Measurements from ENCODE around the gene KAZN.

The KAZN gene

DNA sequence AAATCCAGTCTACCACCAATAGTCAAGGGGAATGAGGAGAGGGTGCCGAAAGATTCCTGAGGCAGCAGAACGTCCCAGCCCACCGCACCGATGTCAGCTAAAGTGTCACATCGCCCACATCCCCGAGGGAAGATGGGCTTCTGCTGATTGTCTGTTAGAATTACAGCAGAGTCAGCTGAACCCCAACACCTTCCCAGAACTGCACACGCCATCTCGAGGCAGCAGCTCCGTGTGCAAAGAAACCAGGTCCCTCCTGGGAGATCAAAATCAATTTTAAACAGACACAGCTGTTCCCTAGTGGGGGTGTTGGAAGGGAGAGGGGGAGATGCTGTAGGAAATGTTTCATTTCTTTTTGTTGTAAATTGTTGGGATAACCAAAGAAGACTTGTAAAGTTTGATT lies 12.8 kb upstream of the KAZN start:
- no peak for DNase-seq (ENCODE audit: low read depth in 3 of 3, low spot score in 1 of 3)

GRCh38 chr1:14590411-14591180 lies 7.9 kb upstream of the KAZN start:
- no peak for DNase-seq (ENCODE audit: low read depth in 3 of 3, low spot score in 1 of 3)

DNA sequence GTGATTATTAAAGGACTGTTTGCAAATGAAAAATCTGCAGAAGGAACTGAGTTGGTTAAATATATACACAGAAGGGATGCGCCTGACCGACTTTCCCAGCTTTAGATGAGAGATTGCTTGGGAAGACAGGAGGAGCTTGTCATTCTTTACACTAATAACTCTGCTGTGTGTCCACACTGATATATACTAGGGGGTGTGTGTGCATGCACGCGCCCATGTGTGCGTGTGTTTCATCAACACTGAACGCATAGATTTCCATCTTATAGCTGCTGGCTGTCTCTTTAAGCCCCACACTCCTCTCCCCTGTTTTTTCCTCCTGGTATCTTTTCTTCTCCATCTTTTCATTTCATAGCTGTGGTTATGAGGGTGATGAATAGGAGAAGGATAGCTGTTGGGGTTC lies 6.9 kb upstream of the KAZN start:
- DNase-seq (ENCODE audit: low read depth in 3 of 3, low spot score in 1 of 3): no peak

- DNase-seq (ENCODE audit: low read depth in 3 of 3, low spot score in 1 of 3): no peak
Measured at GRCh38 chr1:14592004-14592631, 6.4 kb upstream of the KAZN start.

GRCh38 chr1:14593302-14593701 lies 5.2 kb upstream of the KAZN start:
- DNase-seq (ENCODE audit: low read depth in 3 of 3, low spot score in 1 of 3): no peak

DNA sequence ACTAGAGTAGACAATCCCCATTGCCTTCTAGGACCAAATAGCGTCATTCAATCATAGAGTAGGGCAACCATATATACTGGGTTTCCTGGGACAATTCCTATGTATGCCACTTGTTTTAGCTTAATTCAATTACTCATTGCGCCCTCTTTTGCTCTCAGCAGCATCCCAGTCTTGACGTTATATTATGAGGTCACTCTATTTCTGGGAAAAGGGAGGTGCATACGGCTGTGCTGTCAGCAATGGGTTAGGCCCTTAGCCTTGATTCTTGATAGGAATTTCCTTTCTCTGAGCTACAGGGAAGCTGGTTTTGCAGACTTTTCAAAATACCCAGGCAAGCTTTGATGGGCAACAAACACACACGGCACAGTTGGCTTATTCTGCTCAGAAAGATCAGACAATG lies 4.4 kb upstream of the KAZN start:
- DNase-seq (ENCODE audit: low read depth in 3 of 3, low spot score in 1 of 3): no peak

- DNase-seq (ENCODE audit: low read depth in 3 of 3, low spot score in 1 of 3): no peak
Measured at GRCh38 chr1:14596591-14596990, 1.9 kb upstream of the KAZN start.

DNA sequence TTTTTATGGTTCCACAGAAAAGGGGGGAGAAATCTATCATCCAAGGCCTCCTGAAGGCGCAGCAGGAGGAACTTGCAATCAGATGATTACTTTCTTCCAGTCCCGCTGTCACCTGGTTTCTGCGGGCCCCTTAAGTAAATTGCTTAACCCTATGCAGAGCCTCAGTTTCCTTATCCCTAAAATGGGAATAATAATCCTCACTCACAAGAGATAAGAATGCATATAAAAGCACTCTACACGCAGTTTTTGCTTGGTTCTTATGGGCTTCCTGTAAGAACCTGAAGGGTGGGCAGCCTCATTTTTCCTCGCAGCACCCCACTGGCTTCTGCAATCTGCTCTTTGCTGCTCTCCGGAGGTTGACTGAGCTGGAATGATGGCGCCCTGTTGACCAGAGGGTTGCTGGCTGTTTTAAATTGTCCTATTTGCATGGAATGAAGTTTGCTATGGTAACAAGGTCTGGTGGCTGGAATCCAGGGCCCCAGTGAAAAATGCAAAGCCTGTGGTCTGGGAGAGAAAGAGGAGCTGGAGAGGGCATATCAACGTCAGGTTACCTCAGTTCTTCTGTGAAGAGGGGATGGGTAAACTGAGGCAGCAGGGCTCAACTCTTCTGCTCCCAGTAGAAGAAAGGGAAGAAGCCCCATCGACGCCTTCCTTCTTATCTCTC lies 1.0 kb upstream of the KAZN start:
- no peak for DNase-seq (ENCODE audit: low read depth in 3 of 3, low spot score in 1 of 3)

GRCh38 chr1:14598007-14598497 lies 433 bp upstream of the KAZN start:
- DNase-seq (ENCODE audit: low read depth in 3 of 3, low spot score in 1 of 3): no peak

GRCh38 chr1:14599183-14599791 lies 802 bp downstream of the KAZN start:
- DNase-seq (ENCODE audit: low read depth in 3 of 3, low spot score in 1 of 3): no peak

DNA sequence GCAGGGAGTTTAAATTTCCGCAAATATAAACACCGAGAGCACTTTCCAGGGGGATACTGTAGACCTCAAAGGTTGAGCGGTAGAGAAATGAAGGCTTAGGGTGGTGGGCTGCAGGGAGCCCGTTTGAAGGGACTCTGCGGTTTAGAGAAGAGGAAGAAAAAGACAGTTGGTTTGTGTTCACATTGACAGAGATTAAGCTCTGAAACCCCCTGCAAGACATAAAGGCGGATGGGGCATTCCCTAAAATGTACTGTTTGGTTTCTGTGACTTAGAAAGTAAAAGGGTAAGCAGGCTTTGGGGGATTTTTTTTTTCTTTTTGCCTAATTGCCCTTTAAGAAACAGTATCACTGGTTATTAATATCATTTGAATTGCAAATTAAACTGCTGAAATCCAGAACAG lies 1.3 kb downstream of the KAZN start:
- no peak for DNase-seq (ENCODE audit: low read depth in 3 of 3, low spot score in 1 of 3)

- no peak for DNase-seq (ENCODE audit: low read depth in 3 of 3, low spot score in 1 of 3)
Measured at GRCh38 chr1:14600405-14601112, 2.1 kb downstream of the KAZN start.

GRCh38 chr1:14602136-14602535 lies 3.7 kb downstream of the KAZN start:
- no peak for DNase-seq (ENCODE audit: low read depth in 3 of 3, low spot score in 1 of 3)

GRCh38 chr1:14603645-14604044 lies 5.2 kb downstream of the KAZN start:
- no peak for DNase-seq (ENCODE audit: low read depth in 3 of 3, low spot score in 1 of 3)

GRCh38 chr1:14604414-14604813 lies 5.9 kb downstream of the KAZN start:
- no peak for DNase-seq (ENCODE audit: low read depth in 3 of 3, low spot score in 1 of 3)

GRCh38 chr1:14605945-14606344 lies 7.5 kb downstream of the KAZN start:
- DNase-seq (ENCODE audit: low read depth in 3 of 3, low spot score in 1 of 3): no peak

- DNase-seq (ENCODE audit: low read depth in 3 of 3, low spot score in 1 of 3): no peak
Measured at GRCh38 chr1:14606632-14607031, 8.1 kb downstream of the KAZN start.

DNA sequence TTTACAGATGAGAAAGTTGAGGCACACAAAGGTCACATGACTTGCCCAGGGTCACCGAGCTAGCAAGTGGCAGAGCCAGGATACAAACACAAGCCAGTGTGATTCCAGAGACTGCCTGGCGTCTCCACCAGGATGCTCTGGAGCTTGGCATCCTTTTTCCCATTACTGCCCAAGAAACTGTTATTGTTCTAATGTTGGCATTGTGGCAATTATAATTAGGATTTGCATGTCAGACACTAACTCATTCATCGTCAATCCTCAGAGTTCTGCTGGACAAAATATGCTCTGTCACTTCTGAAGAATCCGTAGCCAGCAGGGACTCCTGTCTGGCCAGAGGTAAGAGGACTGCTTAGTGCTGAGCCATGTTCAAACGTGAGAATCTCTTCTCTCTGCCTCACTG lies 8.8 kb downstream of the KAZN start:
- DNase-seq (ENCODE audit: low read depth in 3 of 3, low spot score in 1 of 3): no peak

GRCh38 chr1:14608308-14608707 lies 9.8 kb downstream of the KAZN start:
- no peak for DNase-seq (ENCODE audit: low read depth in 3 of 3, low spot score in 1 of 3)

DNA sequence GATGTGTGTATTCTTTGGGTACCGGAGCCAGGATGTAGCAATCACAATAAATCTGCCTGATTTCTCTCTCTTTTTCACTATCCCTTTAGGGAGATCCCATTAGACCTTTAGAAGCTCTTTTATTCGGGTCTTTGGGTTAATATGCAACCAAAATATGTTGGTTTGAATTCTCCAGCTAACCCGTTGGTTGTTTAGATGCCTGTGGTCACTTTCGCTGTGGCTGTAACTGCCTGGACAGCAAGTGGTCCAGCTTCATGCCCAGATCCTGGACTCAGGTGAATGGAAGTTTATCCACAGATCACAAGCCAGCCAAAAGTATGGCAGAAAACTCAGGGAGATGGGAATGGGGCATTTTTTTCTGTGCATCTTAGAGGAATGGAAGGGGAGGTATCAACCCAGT lies 12.3 kb downstream of the KAZN start:
- DNase-seq (ENCODE audit: low read depth in 3 of 3, low spot score in 1 of 3): no peak

GRCh38 chr1:14611792-14612191 lies 13.3 kb downstream of the KAZN start:
- DNase-seq (ENCODE audit: low read depth in 3 of 3, low spot score in 1 of 3): no peak

Measured in stimulated activated CD4-positive, alpha-beta T cell treated with anti-CD3 and anti-CD28 coated beads, TNF-alpha, amount 100 ng/mL, for 1 hour (primary cell).